Muscle of back (tissue), 13 donors: ENCODE results near the gene SLC35F2. TPM values are rescaled to one million over a fixed set of nuclear protein-coding genes. Genes with fewer than 3 reads are reported as not detected.
A peak's percentile ranks its signal among the peaks of the same experiment; 100 is the strongest.
"Not testable (repeated sequence)": the region's sequence is repeated elsewhere in the genome, so short reads cannot be mapped to it uniquely, and the experiment has no call there.

Source experiments
- DNase-seq, 3 donors: peaks; one replicate each; pipeline versions ENCODE4 v3.0.0 to v3.0.0-alpha.2; 2013
- long read RNA-seq, 9 donors: transcript quantifications; one replicate each; lab custom pipeline, GENCODE V29; 2026
- polyA plus RNA-seq, 10 donors: library from polyadenylated mRNA; unstranded; fragments of 120-200 nt; gene quantifications; one replicate each; pipeline ENCODE4 v1.2.1, GENCODE V29; 2013; ENCODE audit not compliant: insufficient read length in 10 of 10

Gene SLC35F2
- 1 to 10 TPM; 3.7 to 7.0 (median 4.6) TPM for polyA plus RNA-seq
- long read RNA-seq, donor 1, partial matches to known transcripts = 0 of 1 reads
- long read RNA-seq, donor 1, other reads (novel, unspliced or antisense) = 0 of 1 reads
- long read RNA-seq, donor 2, partial matches to known transcripts = 0 of 1 reads
- long read RNA-seq, donor 2, other reads (novel, unspliced or antisense) = 0 of 1 reads
- long read RNA-seq, donor 3 = 0 reads
- long read RNA-seq, donor 4, partial matches to known transcripts = 0 of 2 reads
- long read RNA-seq, donor 4, other reads (novel, unspliced or antisense) = 0 of 2 reads
- long read RNA-seq, donor 5, partial matches to known transcripts = 0 of 3 reads
- long read RNA-seq, donor 5, other reads (novel, unspliced or antisense) = 0 of 3 reads
- long read RNA-seq, donor 6 = 0 reads
- long read RNA-seq, donor 7 = 0 reads
- long read RNA-seq, donor 8 = 0 reads
- long read RNA-seq, donor 9 = 0 reads

GRCh38 chr11:107858217-107859070 lies at the start of gene SLC35F2:
Gene SLC35F2, minus strand, starts transcription at chr11:107858787. Its CDS starts 20 bp downstream, at chr11:107858767.
- peak in 2 of 3 donors; percentile 20 to 72 for DNase-seq

GRCh38 chr11:107908211-107908610 lies 49.6 kb upstream of the SLC35F2 start:
- DNase-seq = no peak

- peak; percentile 9 to 26 (median 14) for DNase-seq
Observed at GRCh38 chr11:107898270-107898669, 39.7 kb upstream of the SLC35F2 start.

GRCh38 chr11:107882095-107882820 lies 23.7 kb upstream of the SLC35F2 start:
- no peak for DNase-seq

GRCh38 chr11:107881471-107881870 lies 22.9 kb upstream of the SLC35F2 start:
- DNase-seq = not testable (repeated sequence)

GRCh38 chr11:107876141-107876540 lies 17.6 kb upstream of the SLC35F2 start:
- DNase-seq = no peak

- DNase-seq = no peak
Observed at GRCh38 chr11:107864591-107864990, 6.0 kb upstream of the SLC35F2 start.

- DNase-seq = no peak
Observed at GRCh38 chr11:107860688-107861087, 2.1 kb upstream of the SLC35F2 start.

GRCh38 chr11:107860240-107860620 lies 1.6 kb upstream of the SLC35F2 start:
- not testable (repeated sequence) for DNase-seq

GRCh38 chr11:107859459-107860239 lies 1.1 kb upstream of the SLC35F2 start:
- peak in 1 of 3 donors; percentile 34 for DNase-seq

- DNase-seq = peak in 1 of 3 donors; percentile 32
Observed at GRCh38 chr11:107857550-107858216, 904 bp downstream of the SLC35F2 start.

GRCh38 chr11:107856981-107857517 lies 1.5 kb downstream of the SLC35F2 start:
- no peak for DNase-seq

GRCh38 chr11:107856180-107856980 lies 2.2 kb downstream of the SLC35F2 start:
- no peak for DNase-seq

- no peak for DNase-seq
Observed at GRCh38 chr11:107853070-107853469, 5.5 kb downstream of the SLC35F2 start.

- DNase-seq = no peak
Observed at GRCh38 chr11:107851704-107852310, 6.8 kb downstream of the SLC35F2 start.

- no peak for DNase-seq
Observed at GRCh38 chr11:107849790-107850189, 8.8 kb downstream of the SLC35F2 start.

GRCh38 chr11:107848345-107848744 lies 10.2 kb downstream of the SLC35F2 start:
- DNase-seq = no peak

- DNase-seq = no peak
Observed at GRCh38 chr11:107847184-107847583, 11.4 kb downstream of the SLC35F2 start.

- no peak for DNase-seq
Observed at GRCh38 chr11:107844041-107844440, 14.5 kb downstream of the SLC35F2 start.
